H9 (cell line): ENCODE data around the gene ROBO1. TPM values are rescaled to one million over a fixed set of nuclear protein-coding genes. Genes with fewer than 3 reads are reported as not detected.

Source experiments
- DNase-seq: peaks from one replicate; pipeline ENCODE4 v3.0.0-alpha.2; 2017
- H2AFZ ChIP-seq: one replicate; pipeline ENCODE4 v1.6.1; 2013; ENCODE audit warnings: mild to moderate bottlenecking, low read length, control low read depth, moderate library complexity
- H2AK5ac ChIP-seq: 2 replicates; pipeline ENCODE4 v1.6.1; 2013; ENCODE audit warnings: low read length, control low read depth, mixed read lengths; ENCODE audit not compliant: insufficient read length
- H2BK120ac ChIP-seq: one replicate; pipeline ENCODE4 v1.6.1; 2013; ENCODE audit warnings: low read depth, mild to moderate bottlenecking, low read length, control low read depth, inconsistent platforms; ENCODE audit not compliant: poor library complexity, severe bottlenecking
- H2BK12ac ChIP-seq: 2 replicates; pipeline ENCODE4 v1.6.1; 2013; ENCODE audit warnings: low read length, control low read depth, mixed read lengths, low read depth; ENCODE audit not compliant: insufficient read length
- H2BK15ac ChIP-seq: 2 replicates; pipeline ENCODE4 v1.6.1; 2013; ENCODE audit warnings: low read depth, low read length, control low read depth
- H2BK20ac ChIP-seq: one replicate; pipeline ENCODE4 v1.6.1; 2013; ENCODE audit warnings: low read depth, mild to moderate bottlenecking, low read length, control low read depth, inconsistent platforms; ENCODE audit not compliant: poor library complexity, severe bottlenecking
- H2BK5ac ChIP-seq: 2 replicates; pipeline ENCODE4 v1.6.1; 2013; ENCODE audit warnings: low read length, control low read depth, mixed read lengths; ENCODE audit not compliant: insufficient read length
- H3K14ac ChIP-seq: 2 replicates; pipeline ENCODE4 v1.6.1; 2013; ENCODE audit warnings: low read length, control low read depth; ENCODE audit not compliant: insufficient read depth
- H3K18ac ChIP-seq: 2 replicates; pipeline ENCODE4 v1.6.1; 2013; ENCODE audit warnings: low read depth, mild to moderate bottlenecking, mixed read lengths, low read length, control low read depth; ENCODE audit not compliant: insufficient read length
- H3K23ac ChIP-seq: 2 replicates; pipeline ENCODE4 v1.6.1; 2013; ENCODE audit warnings: low read length, control low read depth, mixed read lengths, low read depth; ENCODE audit not compliant: insufficient read length
- H3K23me2 ChIP-seq: 2 replicates; pipeline ENCODE4 v1.6.1; 2013; ENCODE audit warnings: low read depth, mild to moderate bottlenecking, mixed read lengths, low read length, control low read depth; ENCODE audit not compliant: insufficient read length, poor library complexity, severe bottlenecking
- H3K27ac ChIP-seq: 2 replicates; pipeline ENCODE4 v1.5.1; 2013; ENCODE audit warnings: low read length, control low read depth, mixed read lengths, low read depth; ENCODE audit not compliant: insufficient read length
- H3K27me3 ChIP-seq: 2 replicates; pipeline ENCODE4 v1.6.1; 2013; ENCODE audit warnings: low read length, control low read depth, inconsistent platforms; ENCODE audit not compliant: insufficient read depth
- H3K4ac ChIP-seq: 2 replicates; pipeline ENCODE4 v1.6.1; 2013; ENCODE audit warnings: low read depth, mild to moderate bottlenecking, control low read depth, inconsistent platforms, low read length, moderate library complexity
- H3K4me1 ChIP-seq: 2 replicates; pipeline ENCODE4 v1.6.1; 2013; ENCODE audit warnings: low read length, control low read depth, inconsistent platforms; ENCODE audit not compliant: insufficient read depth
- H3K4me2 ChIP-seq: 2 replicates; pipeline ENCODE4 v1.6.1; 2013; ENCODE audit warnings: low read length, control low read depth, mixed read lengths; ENCODE audit not compliant: insufficient read length, insufficient read depth
- H3K56ac ChIP-seq: 2 replicates; pipeline ENCODE4 v1.6.1; 2013; ENCODE audit warnings: low read depth, mild to moderate bottlenecking, mixed read lengths, low read length, control low read depth; ENCODE audit not compliant: insufficient read length
- H3K79me1 ChIP-seq: 2 replicates; pipeline ENCODE4 v1.6.1; 2013; ENCODE audit warnings: low read depth, mild to moderate bottlenecking, moderate library complexity, low read length, control low read depth, inconsistent platforms; ENCODE audit not compliant: insufficient read depth, poor library complexity, severe bottlenecking
- H3K79me2 ChIP-seq: 2 replicates; pipeline ENCODE4 v1.6.1; 2013; ENCODE audit warnings: low read length, control low read depth, inconsistent platforms; ENCODE audit not compliant: insufficient read depth
- H3K9ac ChIP-seq: 2 replicates; pipeline ENCODE4 v1.6.1; 2013; ENCODE audit warnings: low read length, control low read depth, mixed read lengths; ENCODE audit not compliant: insufficient read length; ENCODE audit errors: extremely low read depth
- H3K9me3 ChIP-seq: one replicate; pipeline ENCODE4 v1.6.1; 2013; ENCODE audit warnings: low read depth, low read length, inconsistent platforms; ENCODE audit not compliant: control insufficient read depth
- H3T11ph ChIP-seq: one replicate; pipeline ENCODE4 v1.6.1; 2013; ENCODE audit warnings: mild to moderate bottlenecking, low read length, control low read depth, inconsistent platforms
- H4K20me1 ChIP-seq: one replicate; pipeline ENCODE4 v1.6.1; 2013; ENCODE audit not compliant: control insufficient read depth, insufficient read length, insufficient read depth
- H4K5ac ChIP-seq: 2 replicates; pipeline ENCODE4 v1.6.1; 2013; ENCODE audit warnings: low read depth, mild to moderate bottlenecking, mixed read lengths, low read length, control low read depth; ENCODE audit not compliant: insufficient read length
- H4K8ac ChIP-seq: replicated peaks from 2 replicates; pipeline ENCODE4 v1.6.1; 2013; ENCODE audit warnings: low read length, control low read depth, mixed read lengths, low read depth; ENCODE audit not compliant: insufficient read length
- H4K91ac ChIP-seq: 2 replicates; pipeline ENCODE4 v1.6.1; 2013; ENCODE audit warnings: low read depth, mild to moderate bottlenecking, moderate library complexity, mixed read lengths, low read length, control low read depth; ENCODE audit not compliant: insufficient read length
- H3K27ac Mint-ChIP-seq, 3 experiments: 2 replicates in 2 of 3; 3 replicates in 1 of 3; pipeline ENCODE4 v1.8.0; 2020 to 2021; ENCODE audit warnings: mixed read lengths in 3 of 3, mild to moderate bottlenecking in 1 of 3, moderate library complexity in 1 of 3
- H3K27me3 Mint-ChIP-seq: 2 replicates; pipeline ENCODE4 v1.8.0; 2021; ENCODE audit warnings: low read depth, mild to moderate bottlenecking, moderate library complexity, mixed read lengths
- H3K36me3 Mint-ChIP-seq, 3 experiments: 2 replicates in 2 of 3; 3 replicates in 1 of 3; pipeline ENCODE4 v1.8.0; 2020 to 2021; ENCODE audit warnings: low read depth in 3 of 3, mixed read lengths in 3 of 3; ENCODE audit not compliant: insufficient read depth in 1 of 3
- H3K4me1 Mint-ChIP-seq, 2 experiments: 2 replicates each; pipeline ENCODE4 v1.8.0; 2020; ENCODE audit warnings: mixed read lengths in 2 of 2
- H3K4me3 Mint-ChIP-seq, 2 experiments: 2 replicates in 1 of 2; 3 replicates in 1 of 2; pipeline ENCODE4 v1.8.0; 2020 to 2021; ENCODE audit warnings: mild to moderate bottlenecking in 2 of 2, mixed read lengths in 2 of 2, moderate library complexity in 1 of 2
- H3K9me3 Mint-ChIP-seq, 2 experiments: 2 replicates in 1 of 2; 3 replicates in 1 of 2; pipeline ENCODE4 v1.8.0; 2020; ENCODE audit warnings: mild to moderate bottlenecking in 2 of 2, mixed read lengths in 2 of 2, moderate library complexity in 1 of 2
- WGBS: extraction: QIAGEN DNeasy Blood & Tissue Kit; methylation state at CpG from one replicate; pipeline ENCODE4 v1.1.7; 2013; ENCODE audit warnings: missing lambda C conversion rate, low lambda C conversion rate, mixed read lengths; ENCODE audit not compliant: insufficient read length; ENCODE audit errors: extremely low coverage; 5-methylcytosine and 5-hydroxymethylcytosine counted together
- total RNA-seq: library from RNA; stranded (reverse); gene quantifications from 2 replicates; pipeline ENCODE4 v1.2.1, GENCODE V29; 2021
- TF ChIP-seq, protein P1 (sequence below): fragments of 200-600 bp; sonication (generic); conservative IDR thresholded peaks from 3 replicates; pipeline ENCODE4 v1.8.0; 2021; ENCODE audit warnings: antibody characterized with exemption, mild to moderate bottlenecking

Gene ROBO1
- total RNA-seq, 1 experiment from 2014 or later: 62.7 TPM

DNA sequence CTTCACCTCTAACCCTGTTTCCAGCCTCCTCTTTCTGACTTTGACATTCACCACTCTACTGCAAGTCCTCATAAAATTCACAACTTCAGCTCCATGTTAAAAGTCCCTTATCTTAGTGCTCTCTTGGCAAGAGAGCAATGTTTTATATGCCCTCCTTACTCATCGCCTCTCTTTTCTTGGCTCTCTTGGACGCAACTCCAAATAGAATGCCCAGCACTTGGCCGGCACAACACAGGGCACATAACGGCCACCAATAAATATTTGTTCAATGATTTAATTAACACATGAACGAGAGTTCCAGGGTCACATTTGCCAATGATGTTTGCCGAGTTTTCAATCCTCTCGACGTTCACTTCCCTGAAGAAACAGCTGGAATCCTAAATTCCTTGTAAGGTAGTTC is 401.4 kb downstream of the ROBO1 start:
- H3K79me1 ChIP-seq: no peaks in the 10 kb centered on the region
- H3K4me1 ChIP-seq: no peaks in the 10 kb centered on the region
- no peaks in the 10 kb centered on the region for H3K79me2 ChIP-seq
- H4K91ac ChIP-seq: no peak overlapping the region
- no peaks in the 10 kb centered on the region for H3K23me2 ChIP-seq
- WGBS: no CpG with 5 or more reads among the region's 8 CpGs
- no peak overlapping the region for H2BK12ac ChIP-seq
- no peak overlapping the region for H3K18ac ChIP-seq
- H3K56ac ChIP-seq: no peak overlapping the region
- H3K4ac ChIP-seq: no peak overlapping the region
- no peak overlapping the region for H3K27ac Mint-ChIP-seq
- H3K9me3 Mint-ChIP-seq: peaks cover 3 to 5% of the 10 kb centered on the region in 2 experiments
- no peaks in the 10 kb centered on the region for H3K27me3 Mint-ChIP-seq
- no peak overlapping the region for H3K27ac ChIP-seq
- H3K14ac ChIP-seq: no peak overlapping the region
- H2BK15ac ChIP-seq: no peak overlapping the region
- H2BK5ac ChIP-seq: no peak overlapping the region
- H3K9me3 ChIP-seq: no peaks in the 10 kb centered on the region
- H3K4me1 Mint-ChIP-seq: peaks cover 6 to 14% of the 10 kb centered on the region in 2 experiments
- no peak overlapping the region for H3K4me3 Mint-ChIP-seq
- H3K9ac ChIP-seq: no peak overlapping the region
- H3K27me3 ChIP-seq: no peaks in the 10 kb centered on the region
- no peak overlapping the region for H2BK20ac ChIP-seq
- H3K4me2 ChIP-seq: no peak overlapping the region
- no peaks in the 10 kb centered on the region for H4K20me1 ChIP-seq
- no peak overlapping the region for H4K8ac ChIP-seq
- H4K5ac ChIP-seq: no peak overlapping the region
- H3T11ph ChIP-seq: no peak overlapping the region
- H2AFZ ChIP-seq: no peak overlapping the region
- H2BK120ac ChIP-seq: no peak overlapping the region
- TF ChIP-seq, protein P1, sequence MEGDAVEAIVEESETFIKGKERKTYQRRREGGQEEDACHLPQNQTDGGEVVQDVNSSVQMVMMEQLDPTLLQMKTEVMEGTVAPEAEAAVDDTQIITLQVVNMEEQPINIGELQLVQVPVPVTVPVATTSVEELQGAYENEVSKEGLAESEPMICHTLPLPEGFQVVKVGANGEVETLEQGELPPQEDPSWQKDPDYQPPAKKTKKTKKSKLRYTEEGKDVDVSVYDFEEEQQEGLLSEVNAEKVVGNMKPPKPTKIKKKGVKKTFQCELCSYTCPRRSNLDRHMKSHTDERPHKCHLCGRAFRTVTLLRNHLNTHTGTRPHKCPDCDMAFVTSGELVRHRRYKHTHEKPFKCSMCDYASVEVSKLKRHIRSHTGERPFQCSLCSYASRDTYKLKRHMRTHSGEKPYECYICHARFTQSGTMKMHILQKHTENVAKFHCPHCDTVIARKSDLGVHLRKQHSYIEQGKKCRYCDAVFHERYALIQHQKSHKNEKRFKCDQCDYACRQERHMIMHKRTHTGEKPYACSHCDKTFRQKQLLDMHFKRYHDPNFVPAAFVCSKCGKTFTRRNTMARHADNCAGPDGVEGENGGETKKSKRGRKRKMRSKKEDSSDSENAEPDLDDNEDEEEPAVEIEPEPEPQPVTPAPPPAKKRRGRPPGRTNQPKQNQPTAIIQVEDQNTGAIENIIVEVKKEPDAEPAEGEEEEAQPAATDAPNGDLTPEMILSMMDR: no peak
- no peak overlapping the region for H2AK5ac ChIP-seq
- no peak overlapping the region for H3K23ac ChIP-seq
- no peak for DNase-seq
- peaks cover 2 to 6% (median 5%) of the 10 kb centered on the region in 3 experiments; a peak in 5 of 7 replicates for H3K36me3 Mint-ChIP-seq
